HL-60 (cell line): ENCODE measurements around the gene LOXL1.

Source experiments
- DNase-seq, 2 experiments: peaks; one replicate each; pipeline ENCODE4 v3.0.0-alpha.2; 2010 to 2020; ENCODE audit warnings: low read depth in 1 of 2, low spot score in 1 of 2
- H3K27ac ChIP-seq: fragments of 250-450 bp; sonication (Bioruptor Pico); replicated peaks from 2 replicates; pipeline ENCODE4 v1.5.1; 2020; ENCODE audit warnings: mild to moderate bottlenecking, moderate library complexity
- H3K27me3 ChIP-seq: fragments of 250-450 bp; sonication (Bioruptor Pico); 2 replicates; pipeline ENCODE4 v1.5.1; 2021; ENCODE audit warnings: mild to moderate bottlenecking, moderate library complexity; ENCODE audit not compliant: insufficient read depth, poor library complexity, severe bottlenecking
- H3K4me3 ChIP-seq: replicated peaks from 2 replicates; pipeline ENCODE4 v1.5.1; 2011; ENCODE audit warnings: mild to moderate bottlenecking, control low read depth, low read length; ENCODE audit not compliant: insufficient read depth
- GABPA ChIP-seq: IDR thresholded peaks from 2 replicates; pipeline ENCODE4 v1.6.1; 2012; ENCODE audit warnings: low read depth
- POLR2AphosphoS5 ChIP-seq: IDR thresholded peaks from 2 replicates; pipeline ENCODE4 v1.6.1; 2012; ENCODE audit warnings: low read depth
- SPI1 ChIP-seq: IDR thresholded peaks from 2 replicates; pipeline ENCODE4 v1.6.1; 2012; ENCODE audit warnings: low read depth, mild to moderate bottlenecking, borderline replicate concordance
- TF ChIP-seq, protein P1 (sequence below): IDR thresholded peaks from 2 replicates; pipeline ENCODE4 v1.6.1; 2012; ENCODE audit warnings: low read depth; ENCODE audit not compliant: insufficient replicate concordance
- TF ChIP-seq, protein P2 (sequence below): IDR thresholded peaks from one replicate; pipeline ENCODE4 v1.5.1; 2011; ENCODE audit warnings: low read length, control low read depth, inconsistent platforms; ENCODE audit not compliant: insufficient read depth

Gene LOXL1

DNA sequence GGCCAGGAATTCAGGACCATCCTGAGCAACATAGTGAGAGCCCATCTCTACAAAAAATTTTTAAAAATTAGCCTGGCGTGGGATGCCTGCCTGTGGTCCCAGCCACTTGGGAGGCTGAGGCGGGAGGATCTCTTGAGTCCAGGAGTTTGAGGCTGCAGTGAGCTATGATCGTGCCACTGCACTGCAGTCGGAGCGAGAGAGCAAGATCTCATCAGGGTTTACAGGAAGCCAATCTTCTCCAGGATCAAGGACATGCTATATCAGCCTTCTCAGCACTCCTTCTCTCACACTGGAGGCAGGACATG lies 66.3 kb downstream of the LOXL1 start:
- TF ChIP-seq, protein P1, sequence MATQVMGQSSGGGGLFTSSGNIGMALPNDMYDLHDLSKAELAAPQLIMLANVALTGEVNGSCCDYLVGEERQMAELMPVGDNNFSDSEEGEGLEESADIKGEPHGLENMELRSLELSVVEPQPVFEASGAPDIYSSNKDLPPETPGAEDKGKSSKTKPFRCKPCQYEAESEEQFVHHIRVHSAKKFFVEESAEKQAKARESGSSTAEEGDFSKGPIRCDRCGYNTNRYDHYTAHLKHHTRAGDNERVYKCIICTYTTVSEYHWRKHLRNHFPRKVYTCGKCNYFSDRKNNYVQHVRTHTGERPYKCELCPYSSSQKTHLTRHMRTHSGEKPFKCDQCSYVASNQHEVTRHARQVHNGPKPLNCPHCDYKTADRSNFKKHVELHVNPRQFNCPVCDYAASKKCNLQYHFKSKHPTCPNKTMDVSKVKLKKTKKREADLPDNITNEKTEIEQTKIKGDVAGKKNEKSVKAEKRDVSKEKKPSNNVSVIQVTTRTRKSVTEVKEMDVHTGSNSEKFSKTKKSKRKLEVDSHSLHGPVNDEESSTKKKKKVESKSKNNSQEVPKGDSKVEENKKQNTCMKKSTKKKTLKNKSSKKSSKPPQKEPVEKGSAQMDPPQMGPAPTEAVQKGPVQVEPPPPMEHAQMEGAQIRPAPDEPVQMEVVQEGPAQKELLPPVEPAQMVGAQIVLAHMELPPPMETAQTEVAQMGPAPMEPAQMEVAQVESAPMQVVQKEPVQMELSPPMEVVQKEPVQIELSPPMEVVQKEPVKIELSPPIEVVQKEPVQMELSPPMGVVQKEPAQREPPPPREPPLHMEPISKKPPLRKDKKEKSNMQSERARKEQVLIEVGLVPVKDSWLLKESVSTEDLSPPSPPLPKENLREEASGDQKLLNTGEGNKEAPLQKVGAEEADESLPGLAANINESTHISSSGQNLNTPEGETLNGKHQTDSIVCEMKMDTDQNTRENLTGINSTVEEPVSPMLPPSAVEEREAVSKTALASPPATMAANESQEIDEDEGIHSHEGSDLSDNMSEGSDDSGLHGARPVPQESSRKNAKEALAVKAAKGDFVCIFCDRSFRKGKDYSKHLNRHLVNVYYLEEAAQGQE = no peak
- TF ChIP-seq, protein P2, sequence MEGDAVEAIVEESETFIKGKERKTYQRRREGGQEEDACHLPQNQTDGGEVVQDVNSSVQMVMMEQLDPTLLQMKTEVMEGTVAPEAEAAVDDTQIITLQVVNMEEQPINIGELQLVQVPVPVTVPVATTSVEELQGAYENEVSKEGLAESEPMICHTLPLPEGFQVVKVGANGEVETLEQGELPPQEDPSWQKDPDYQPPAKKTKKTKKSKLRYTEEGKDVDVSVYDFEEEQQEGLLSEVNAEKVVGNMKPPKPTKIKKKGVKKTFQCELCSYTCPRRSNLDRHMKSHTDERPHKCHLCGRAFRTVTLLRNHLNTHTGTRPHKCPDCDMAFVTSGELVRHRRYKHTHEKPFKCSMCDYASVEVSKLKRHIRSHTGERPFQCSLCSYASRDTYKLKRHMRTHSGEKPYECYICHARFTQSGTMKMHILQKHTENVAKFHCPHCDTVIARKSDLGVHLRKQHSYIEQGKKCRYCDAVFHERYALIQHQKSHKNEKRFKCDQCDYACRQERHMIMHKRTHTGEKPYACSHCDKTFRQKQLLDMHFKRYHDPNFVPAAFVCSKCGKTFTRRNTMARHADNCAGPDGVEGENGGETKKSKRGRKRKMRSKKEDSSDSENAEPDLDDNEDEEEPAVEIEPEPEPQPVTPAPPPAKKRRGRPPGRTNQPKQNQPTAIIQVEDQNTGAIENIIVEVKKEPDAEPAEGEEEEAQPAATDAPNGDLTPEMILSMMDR = no peak
- no peak for TF ChIP-seq SPI1
- TF ChIP-seq POLR2AphosphoS5 = no peak
- TF ChIP-seq GABPA = no peak
- DNase-seq = no peak
- Histone ChIP-seq H3K4me3 (peak overlapping the region; percentile 5), H3K27ac (peak overlapping the region; percentile 50), H3K27me3 (no peaks in the 10 kb centered on the region)

DNA sequence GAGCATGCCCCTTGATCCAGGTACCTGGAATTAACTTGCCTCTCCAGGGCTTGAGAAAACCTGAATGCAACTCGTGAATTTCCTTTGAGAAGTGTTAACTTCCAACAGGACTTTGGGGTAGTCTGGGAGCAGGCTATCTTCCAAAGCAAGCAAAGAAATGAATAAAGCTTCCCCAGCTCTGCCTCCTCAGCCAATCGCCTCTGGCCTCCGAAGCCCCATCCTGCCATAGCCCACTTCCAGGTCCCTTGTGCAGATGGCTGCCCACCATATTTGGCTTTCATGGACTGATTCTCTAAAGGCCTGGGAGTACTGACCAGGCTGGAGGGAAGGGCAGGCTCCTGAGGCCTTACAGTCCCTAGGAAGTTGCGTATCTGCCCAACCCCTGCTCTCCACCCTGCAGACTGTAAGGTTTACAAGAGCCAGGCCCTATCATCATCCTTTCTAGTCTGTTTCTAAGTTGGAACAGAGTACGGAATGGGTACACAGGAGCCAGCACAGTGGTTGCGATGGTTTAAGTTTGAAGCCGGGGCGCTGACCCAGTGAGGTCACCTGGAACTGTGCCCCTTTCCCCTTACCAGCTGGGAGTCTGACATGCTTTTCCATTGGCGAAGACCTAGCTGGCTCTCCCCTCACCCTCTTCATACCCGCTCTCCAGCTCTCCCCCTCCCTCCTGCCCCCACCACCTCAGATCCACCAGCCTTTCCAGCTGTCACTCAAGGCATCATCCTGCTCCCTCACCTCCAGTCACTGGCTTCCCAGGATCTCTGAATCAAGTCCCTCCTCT lies 67.1 kb downstream of the LOXL1 start:
- no peak for DNase-seq
- Histone ChIP-seq H3K27me3 (no peaks in the 10 kb centered on the region), H3K27ac (no peak overlapping the region; the same call in 1 of the 2 replicates), H3K4me3 (no peak overlapping the region)
- TF ChIP-seq POLR2AphosphoS5 = no peak
- TF ChIP-seq GABPA = no peak
- TF ChIP-seq, protein P1 = no peak
- no peak for TF ChIP-seq SPI1
- TF ChIP-seq, protein P2 = no peak

DNA sequence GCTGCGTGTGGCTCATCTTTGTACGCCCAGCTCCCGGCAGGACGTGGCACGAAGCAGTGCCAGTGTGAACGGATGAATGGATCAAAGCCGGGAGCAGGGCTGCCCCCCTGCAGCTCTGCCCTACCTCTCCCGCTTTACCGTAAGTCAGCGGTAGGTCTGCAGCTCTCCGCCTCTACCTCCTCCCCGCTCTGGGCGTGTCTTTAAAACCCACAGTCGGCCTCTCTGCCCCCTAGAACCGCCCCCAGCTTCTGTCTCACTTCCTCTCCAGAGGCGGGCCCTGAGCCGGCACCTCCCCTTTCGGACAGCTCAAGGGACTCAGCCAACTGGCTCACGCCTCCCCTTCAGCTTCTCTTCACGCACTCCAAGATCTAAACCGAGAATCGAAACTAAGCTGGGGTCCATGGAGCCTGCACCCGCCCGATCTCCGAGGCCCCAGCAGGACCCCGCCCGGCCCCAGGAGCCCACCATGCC lies 68.2 kb downstream of the LOXL1 start, which contains the start of gene PML:
Gene PML (plus strand): TSS at position 304 of the 471 bp plus-strand sequence. CDS start 97 bp downstream, at position 401.
- Histone ChIP-seq H3K27me3 (no peaks in the 10 kb centered on the region), H3K27ac (peak within 1 kb of the TSS; percentile 81), H3K4me3 (peak within 1 kb of the TSS; percentile 86)
- TF ChIP-seq POLR2AphosphoS5 (peak; percentile 12; the same call in 1 of the 2 replicates), SPI1 (peak; percentile 96), GABPA (no peak)
- TF ChIP-seq, protein P1 = no peak
- TF ChIP-seq, protein P2 = no peak
- DNase-seq = peak; percentile 88 to 98
